GM19463 (cell line): Measurements from ENCODE around the gene USP51.
A peak's percentile ranks its signal among the peaks of the same experiment; 100 is the strongest.
"Not testable (repeated sequence)": the region's sequence is repeated elsewhere in the genome, so short reads cannot be mapped to it uniquely, and the experiment has no call there.

Source experiments
- ATAC-seq: cut with Tn5 transposase; IDR thresholded peaks from one replicate; pipeline ENCODE4 v1.9.1; 2021; ENCODE audit warnings: mild to moderate bottlenecking, moderate library complexity; ENCODE audit not compliant: unreplicated experiment

USP51 gene

DNA sequence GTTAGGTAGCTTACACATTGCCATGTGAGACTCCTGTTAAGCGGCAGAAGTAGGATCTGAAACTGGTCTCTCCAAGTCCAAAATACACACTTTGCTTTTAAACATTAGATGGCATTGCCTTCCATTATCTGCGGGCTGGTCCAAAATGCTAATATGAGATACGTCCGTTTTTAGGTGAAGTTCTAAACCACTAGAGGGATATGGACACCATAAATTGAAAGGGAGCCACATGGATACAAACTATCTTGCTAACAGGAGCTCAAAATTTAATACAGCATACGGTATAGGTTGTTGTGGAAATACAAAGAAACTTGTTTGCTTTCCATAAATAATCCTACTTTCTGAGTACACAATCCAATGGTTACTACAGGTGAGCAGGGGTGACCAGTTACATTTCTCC is 23.9 kb downstream of the USP51 start:
- ATAC-seq: not testable (repeated sequence)

DNA sequence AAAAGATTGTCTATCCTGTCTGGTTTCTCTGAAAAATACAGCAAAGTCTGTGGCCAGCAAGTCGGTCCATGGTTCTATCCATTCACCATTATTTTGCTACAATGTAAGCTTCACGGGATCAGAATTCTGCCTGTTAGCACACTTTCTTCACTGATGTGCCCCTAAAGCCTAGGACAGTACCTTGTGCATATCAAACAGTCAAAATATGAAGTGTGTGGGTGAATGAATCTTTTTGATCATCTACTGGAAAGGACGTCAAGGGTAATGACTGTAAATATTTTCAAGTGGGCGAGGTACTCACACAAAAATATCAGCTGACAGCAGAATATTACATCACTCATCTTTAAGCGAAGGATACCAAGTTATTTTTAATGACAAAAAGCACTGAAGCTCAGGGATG is 24.5 kb downstream of the USP51 start:
- not testable (repeated sequence) for ATAC-seq

DNA sequence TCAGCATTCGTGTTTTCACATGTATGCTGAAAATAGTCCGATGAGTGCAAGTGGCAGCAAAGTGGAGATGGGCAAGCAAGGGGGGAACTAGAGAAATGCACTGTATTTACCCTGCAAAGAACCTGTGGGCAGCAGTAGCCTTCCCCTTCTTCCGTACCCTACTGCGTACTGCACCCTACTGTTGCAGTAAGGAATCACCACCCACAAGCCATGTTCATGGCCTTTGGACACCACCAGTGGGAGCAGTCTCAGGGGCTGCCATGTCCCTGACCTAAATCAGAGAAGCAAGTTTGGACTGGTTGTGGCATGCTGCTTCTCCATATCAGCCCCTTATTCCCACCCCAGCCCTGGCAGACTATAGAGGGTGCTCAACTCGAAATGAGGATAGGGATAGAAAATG is 25.6 kb downstream of the USP51 start:
- ATAC-seq: not testable (repeated sequence)

GRCh38 chrX:55459926-55460325 is 29.7 kb downstream of the USP51 start:
- ATAC-seq: not testable (repeated sequence)

DNA sequence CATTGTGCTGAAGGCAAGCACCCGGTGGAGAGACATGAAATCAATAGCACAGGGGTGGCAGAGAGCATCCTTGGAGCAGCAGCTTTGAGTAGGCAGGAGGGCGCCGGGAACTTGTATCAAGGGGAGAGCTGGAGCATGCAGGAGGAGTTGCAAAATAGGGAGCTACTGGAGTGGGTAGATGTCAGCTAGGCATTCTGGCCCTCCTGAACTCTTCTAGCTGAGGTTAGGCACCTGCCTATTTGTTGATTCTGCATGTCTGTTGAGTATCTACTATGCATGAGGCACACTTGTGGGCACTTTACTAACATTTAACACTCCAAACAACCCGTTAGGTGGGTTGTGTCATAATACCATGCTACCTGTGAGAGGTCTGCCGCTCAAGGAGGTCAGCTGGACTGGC is 30.2 kb downstream of the USP51 start:
- ATAC-seq: not testable (repeated sequence)

GRCh38 chrX:55455708-55456107 is 33.9 kb downstream of the USP51 start:
- not testable (repeated sequence) for ATAC-seq

- ATAC-seq: no peak
Observed at GRCh38 chrX:55452833-55453124, 36.9 kb downstream of the USP51 start.

- ATAC-seq: peak; percentile 94
Observed at GRCh38 chrX:55451990-55452832, 37.4 kb downstream of the USP51 start, which contains the start of gene MAGEH1. MAGEH1 (plus strand) TSS chrX:55452127; CDS start chrX:55452375, 248 bp downstream.

DNA sequence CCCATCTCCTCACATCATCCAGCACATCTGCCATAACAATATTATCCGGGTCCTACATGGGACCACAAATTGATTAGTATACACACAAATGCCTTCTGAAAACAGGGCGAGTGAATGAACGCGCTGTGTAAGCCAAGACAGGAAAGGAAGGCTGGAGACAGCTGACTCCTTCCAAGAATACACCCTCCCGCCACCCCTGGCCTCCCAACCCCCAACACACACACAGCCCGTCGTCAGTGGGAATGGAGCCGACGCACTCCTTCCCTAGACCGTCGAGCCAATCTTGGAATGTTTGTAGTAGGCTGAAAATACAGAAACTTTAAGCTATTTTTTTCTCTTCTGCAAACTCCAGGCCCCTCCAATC is 38.0 kb downstream of the USP51 start:
- ATAC-seq: peak; percentile 27

DNA sequence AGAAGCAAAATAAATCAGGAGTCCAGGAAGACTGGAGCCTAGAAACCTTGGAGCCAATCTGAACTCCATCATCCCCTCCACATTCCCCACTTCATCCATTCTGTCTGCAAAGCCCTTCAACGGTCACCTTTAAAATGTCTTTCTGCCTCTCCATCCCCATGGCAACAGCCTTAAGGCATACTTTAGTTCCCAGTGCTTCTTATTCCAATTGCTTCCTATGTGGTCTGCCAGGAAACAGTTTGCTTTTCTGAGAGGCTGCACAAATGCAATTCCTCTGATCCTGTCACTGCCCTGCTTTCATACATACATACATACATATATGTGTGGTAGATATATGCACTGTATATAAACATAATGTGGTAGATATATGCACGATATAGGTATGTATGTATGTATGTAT is 38.5 kb downstream of the USP51 start:
- ATAC-seq: no peak

GRCh38 chrX:55450259-55450658 is 39.4 kb downstream of the USP51 start:
- ATAC-seq: no peak

DNA sequence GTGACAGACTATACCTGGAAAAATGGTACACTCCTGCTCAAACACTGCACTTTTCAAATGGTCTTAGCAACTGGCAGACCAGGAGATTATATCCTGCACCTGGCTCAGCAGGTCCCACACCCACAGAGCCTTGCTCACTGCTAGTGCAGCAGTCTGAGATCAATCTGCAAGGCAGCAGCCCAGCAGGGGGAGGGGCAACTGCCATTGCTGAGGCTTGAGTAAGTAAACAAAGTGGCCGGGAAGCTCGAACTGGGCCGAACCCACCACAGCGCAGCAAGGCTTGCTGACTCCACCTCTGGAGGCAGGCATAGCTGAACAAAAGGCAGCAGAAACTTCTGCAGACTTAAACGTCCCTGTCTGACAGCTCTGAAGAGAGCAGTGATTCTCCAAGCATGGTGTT is 46.2 kb downstream of the USP51 start:
- ATAC-seq: not testable (repeated sequence)
